Stomach smooth muscle (tissue), 2 donors: Measurements from ENCODE around the gene TSC22D1.

Experiments used
- H3K27ac ChIP-seq: one replicate; pipeline ENCODE4 v1.7.0; 2013; ENCODE audit warnings: mild to moderate bottlenecking, low read length, inconsistent platforms
- H3K27me3 ChIP-seq, 2 donors: one replicate each; pipeline ENCODE4 v1.7.0; 2013; ENCODE audit warnings: low read length in 2 of 2; ENCODE audit not compliant: insufficient read depth in 2 of 2, control insufficient read depth in 1 of 2
- H3K36me3 ChIP-seq, 2 donors: one replicate each; pipeline ENCODE4 v1.7.0; 2013; ENCODE audit warnings: low read length in 2 of 2; ENCODE audit not compliant: control insufficient read depth in 2 of 2, insufficient read depth in 2 of 2
- H3K4me1 ChIP-seq: one replicate; pipeline ENCODE4 v1.7.0; 2013; ENCODE audit warnings: low read length; ENCODE audit not compliant: control insufficient read depth, insufficient read depth
- H3K4me3 ChIP-seq, 2 donors: one replicate each; pipeline ENCODE4 v1.7.0; 2013; ENCODE audit warnings: low read length in 2 of 2
- H3K9ac ChIP-seq, 2 donors: one replicate each; pipeline ENCODE4 v1.7.0; 2013; ENCODE audit warnings: low read length in 2 of 2, mild to moderate bottlenecking in 1 of 2
- H3K9me3 ChIP-seq, 2 donors: one replicate each; pipeline ENCODE4 v1.7.0; 2013; ENCODE audit warnings: low read length in 2 of 2; ENCODE audit not compliant: control insufficient read depth in 2 of 2
- donor health status: healthy.
- donor health status: Pancreatic carcinoma.

Gene TSC22D1

GRCh38 chr13:44431150-44431549, 145.0 kb downstream of the TSC22D1 start:
- Histone ChIP-seq H3K9ac (no peak overlapping the region), H3K36me3 (peaks cover 15 to 17% of the 10 kb centered on the region in 2 donors), H3K27ac (no peak overlapping the region), H3K27me3 (no peaks in the 10 kb centered on the region), H3K9me3 (peaks cover 4 to 5% of the 10 kb centered on the region in 2 donors), H3K4me3 (no peak overlapping the region), H3K4me1 (peaks cover 11% of the 10 kb centered on the region)

GRCh38 chr13:44429311-44429710, 146.8 kb downstream of the TSC22D1 start:
- Histone ChIP-seq H3K4me1 (peaks cover 11% of the 10 kb centered on the region), H3K27me3 (no peaks in the 10 kb centered on the region), H3K4me3 (no peak overlapping the region), H3K9me3 (peaks cover 4 to 5% of the 10 kb centered on the region in 2 donors), H3K9ac (no peak overlapping the region), H3K36me3 (peaks cover 12% of the 10 kb centered on the region in 2 donors), H3K27ac (no peak overlapping the region)

DNA sequence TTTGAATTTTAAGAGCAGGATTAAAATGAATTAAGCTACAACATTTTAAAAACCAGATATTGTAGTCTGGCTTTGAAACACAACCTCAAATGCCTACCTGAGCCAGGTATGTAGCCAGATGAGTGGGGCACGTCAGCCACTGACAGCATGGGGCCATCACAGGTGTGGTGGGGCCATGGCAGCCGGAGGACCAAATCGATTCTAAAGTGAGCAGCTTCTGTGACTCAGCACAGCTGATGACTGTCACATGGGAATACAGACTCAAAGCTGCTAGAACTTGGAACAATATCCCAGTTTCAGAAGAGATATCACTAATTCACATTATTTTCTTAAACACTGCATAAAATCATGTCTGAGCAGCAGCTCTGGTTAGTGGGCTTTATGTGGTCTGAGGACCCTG, 149.7 kb downstream of the TSC22D1 start:
- Histone ChIP-seq H3K36me3 (no peaks in the 10 kb centered on the region), H3K4me3 (no peak overlapping the region), H3K27ac (no peak overlapping the region), H3K9ac (no peak overlapping the region), H3K4me1 (no peaks in the 10 kb centered on the region), H3K9me3 (peaks cover 4 to 5% of the 10 kb centered on the region in 2 donors), H3K27me3 (no peaks in the 10 kb centered on the region)

- no peaks in the 10 kb centered on the region for H3K27me3 ChIP-seq
- H3K36me3 ChIP-seq: no peaks in the 10 kb centered on the region
- H3K4me3 ChIP-seq: no peak overlapping the region
- H3K27ac ChIP-seq: no peak overlapping the region
- H3K4me1 ChIP-seq: no peaks in the 10 kb centered on the region
- H3K9ac ChIP-seq: no peak overlapping the region
- peaks cover 4 to 5% of the 10 kb centered on the region in 2 donors for H3K9me3 ChIP-seq
These were observed 150.4 kb downstream of the TSC22D1 start for GRCh38 chr13:44425815-44426078.

GRCh38 chr13:44425041-44425814, 150.9 kb downstream of the TSC22D1 start:
- no peak overlapping the region for H3K4me3 ChIP-seq
- no peaks in the 10 kb centered on the region for H3K4me1 ChIP-seq
- H3K27ac ChIP-seq: no peak overlapping the region

DNA sequence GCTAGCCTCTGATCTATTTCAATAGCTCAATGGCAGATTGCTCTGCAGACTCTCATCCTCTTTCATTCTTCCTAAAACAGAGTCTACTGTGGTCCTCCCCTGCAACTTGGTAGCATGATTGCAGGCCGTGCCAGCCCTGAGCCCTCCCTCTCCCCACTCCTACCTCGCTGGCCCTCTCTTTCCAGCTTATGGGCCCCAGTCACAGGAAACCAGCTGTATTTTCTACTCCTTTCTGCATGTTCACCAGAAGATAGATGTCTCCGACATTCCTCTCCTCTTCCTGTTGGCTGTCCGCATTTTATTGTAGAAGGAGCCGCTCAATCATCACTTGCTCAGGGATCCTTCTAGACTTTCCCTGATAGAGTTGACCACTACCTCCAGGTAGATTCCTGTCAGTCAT, 152.3 kb downstream of the TSC22D1 start:
- Histone ChIP-seq H3K4me1 (no peaks in the 10 kb centered on the region), H3K27me3 (no peaks in the 10 kb centered on the region), H3K27ac (no peak overlapping the region), H3K36me3 (no peaks in the 10 kb centered on the region), H3K9me3 (peaks cover 4 to 5% of the 10 kb centered on the region in 2 donors), H3K9ac (no peak overlapping the region), H3K4me3 (no peak overlapping the region)

More at GRCh38 chr13:44425041-44425814, 150.9 kb downstream of the TSC22D1 start:
- no peaks in the 10 kb centered on the region for H3K36me3 ChIP-seq
- H3K27me3 ChIP-seq: no peaks in the 10 kb centered on the region
- H3K9me3 ChIP-seq: peaks cover 4 to 5% of the 10 kb centered on the region in 2 donors
- H3K9ac ChIP-seq: no peak overlapping the region

GRCh38 chr13:44422755-44423643, 153.1 kb downstream of the TSC22D1 start:
- Histone ChIP-seq H3K4me3 (no peak overlapping the region), H3K36me3 (no peaks in the 10 kb centered on the region), H3K27me3 (no peaks in the 10 kb centered on the region), H3K9ac (no peak overlapping the region), H3K9me3 (peaks cover 4 to 5% of the 10 kb centered on the region in 2 donors), H3K4me1 (no peaks in the 10 kb centered on the region), H3K27ac (no peak overlapping the region)

DNA sequence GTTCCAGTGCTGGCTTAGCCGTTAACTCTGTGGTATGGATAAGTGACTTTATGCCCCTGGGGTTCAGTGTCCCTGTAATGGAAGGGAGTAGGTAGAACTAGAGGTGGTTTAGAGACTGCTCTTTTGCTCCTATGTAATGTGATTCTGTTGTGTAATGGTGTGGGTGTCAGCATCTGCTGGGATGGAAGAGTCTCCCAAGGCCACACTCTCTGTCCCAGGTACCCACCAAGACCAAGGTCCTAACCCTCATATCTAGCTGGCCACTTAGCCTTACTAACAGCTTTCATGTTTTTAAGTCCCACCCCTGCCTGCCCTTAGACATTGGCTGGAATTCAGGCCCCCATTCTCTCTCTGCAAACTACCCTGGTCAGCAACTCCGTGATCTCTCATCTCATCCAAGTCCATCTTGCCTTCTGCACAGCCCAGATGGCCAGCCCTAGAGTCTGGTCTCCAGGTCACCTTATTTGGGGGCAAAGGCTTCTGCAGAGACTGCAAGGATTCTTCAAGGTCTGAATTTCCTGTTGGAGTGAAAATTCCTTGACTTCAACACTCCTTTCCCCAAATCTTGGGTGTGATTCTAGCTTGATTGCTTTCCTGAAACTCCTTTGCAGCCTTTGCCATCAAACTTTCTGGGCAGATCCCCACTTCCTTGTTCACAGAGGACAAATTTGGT, 154.1 kb downstream of the TSC22D1 start:
- Histone ChIP-seq H3K4me3 (no peak overlapping the region), H3K9ac (no peak overlapping the region), H3K27me3 (no peaks in the 10 kb centered on the region), H3K36me3 (no peaks in the 10 kb centered on the region), H3K27ac (no peak overlapping the region), H3K4me1 (no peaks in the 10 kb centered on the region), H3K9me3 (no peaks in the 10 kb centered on the region)

DNA sequence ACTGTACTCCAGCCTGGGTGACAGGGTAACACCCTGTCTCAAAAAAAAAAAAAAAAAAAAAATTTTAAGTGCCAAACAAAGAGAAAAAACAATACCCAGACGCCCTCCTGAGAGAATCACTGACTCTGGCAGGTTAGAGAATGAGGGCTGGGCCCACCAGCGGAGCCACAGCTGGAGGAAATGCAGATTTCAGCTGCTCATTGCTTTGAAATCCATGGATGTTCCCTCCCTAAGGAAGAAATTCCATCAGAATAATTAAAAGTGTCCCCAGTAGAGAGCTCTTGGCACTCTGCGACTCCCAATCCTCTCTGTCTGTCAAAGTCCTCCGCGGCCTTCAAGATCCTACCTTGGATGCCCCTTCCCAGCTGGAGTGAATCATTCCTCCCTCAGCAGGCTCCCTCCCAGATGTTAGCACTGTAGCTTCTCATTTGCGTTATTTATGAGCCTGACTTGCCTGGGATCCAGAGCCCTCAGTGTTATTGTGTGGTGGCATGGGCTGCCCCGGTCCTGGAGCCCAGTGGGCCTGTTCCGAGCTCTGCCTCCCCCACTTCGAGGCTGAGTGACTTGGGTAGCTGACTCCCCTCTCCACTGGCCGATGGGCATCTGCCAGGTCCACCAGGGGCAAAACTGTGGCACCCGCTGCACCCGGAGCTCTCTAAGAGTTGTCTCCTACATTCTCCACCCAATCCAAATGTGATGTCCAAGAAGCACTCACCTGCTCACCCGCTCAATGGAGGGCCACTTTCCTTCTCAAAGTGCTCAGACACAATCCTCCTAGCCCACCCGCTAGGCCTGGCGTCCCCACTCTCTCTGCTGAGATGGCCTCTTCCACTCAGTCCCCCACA, 155.5 kb downstream of the TSC22D1 start:
- no peaks in the 10 kb centered on the region for H3K36me3 ChIP-seq

GRCh38 chr13:44417876-44418275, 158.3 kb downstream of the TSC22D1 start:
- no peak overlapping the region for H3K9ac ChIP-seq
- no peaks in the 10 kb centered on the region for H3K27me3 ChIP-seq
- no peaks in the 10 kb centered on the region for H3K4me1 ChIP-seq
- no peaks in the 10 kb centered on the region for H3K9me3 ChIP-seq
- H3K4me3 ChIP-seq: no peak overlapping the region
- no peaks in the 10 kb centered on the region for H3K36me3 ChIP-seq
- H3K27ac ChIP-seq: no peak overlapping the region

More for the DNA sequence above, 155.5 kb downstream of the TSC22D1 start:
- no peak overlapping the region for H3K27ac ChIP-seq
- no peak overlapping the region for H3K4me3 ChIP-seq
- H3K9me3 ChIP-seq: no peaks in the 10 kb centered on the region
- H3K9ac ChIP-seq: no peak overlapping the region
- H3K27me3 ChIP-seq: no peaks in the 10 kb centered on the region
- no peaks in the 10 kb centered on the region for H3K4me1 ChIP-seq
